HEK293 (cell line): ENCODE measurements around the gene MFSD11.

Experiments
- CTCF ChIA-PET: fragments of 350-600 bp; formaldehyde crosslinking; extraction: SDS; loops from one replicate; lab custom pipeline; 2021; ENCODE audit warnings: antibody characterized with exemption; lab: Yijun Ruan, JAX
- POLR2A ChIA-PET: fragments of 300-600 bp; formaldehyde crosslinking; extraction: SDS; loops from one replicate; lab custom pipeline; 2020; ENCODE audit warnings: antibody characterized with exemption, inconsistent platforms; lab: Yijun Ruan, JAX
- H3K27ac ChIP-seq: fragments of 200-500 bp; sonication (Bioruptor generic); 2 replicates; pipeline ENCODE4 v1.5.1; 2014; ENCODE audit warnings: low read depth, low read length, control low read depth, inconsistent platforms; ENCODE audit errors: extremely low read depth
- H3K36me3 ChIP-seq, 2 experiments: fragments of 200-500 bp in 1 of 2; sonication (Bioruptor generic) in 1 of 2; 1 replicate in 1 of 2; 2 replicates in 1 of 2; pipeline ENCODE4 v1.5.1; 2014 to 2017; ENCODE audit warnings: inconsistent platforms in 2 of 2, low read length in 2 of 2; ENCODE audit not compliant: control insufficient read depth in 2 of 2, insufficient read depth in 1 of 2
- H3K4me1 ChIP-seq: fragments of 200-500 bp; sonication (Bioruptor generic); 2 replicates; pipeline ENCODE4 v1.5.1; 2014; ENCODE audit warnings: mild to moderate bottlenecking, low read length, inconsistent platforms; ENCODE audit not compliant: control insufficient read depth, insufficient read depth
- H3K4me3 ChIP-seq: 2 replicates; pipeline ENCODE4 v1.5.1; 2011; ENCODE audit warnings: low read depth, mild to moderate bottlenecking, control low read depth, low read length, moderate library complexity
- H3K9me3 ChIP-seq: fragments of 200-500 bp; sonication (Bioruptor generic); 2 replicates; pipeline ENCODE4 v1.5.1; 2014; ENCODE audit warnings: low read depth, low read length, inconsistent platforms; ENCODE audit not compliant: control insufficient read depth, insufficient read depth
- ELK4 ChIP-seq: IDR thresholded peaks from 2 replicates; pipeline ENCODE4 v1.6.1; 2011; ENCODE audit warnings: mild to moderate bottlenecking, low read depth, low read length, borderline replicate concordance
- PRDM6 ChIP-seq: fragments of 450-650 bp; formaldehyde crosslinking; IDR thresholded peaks from 2 replicates; pipeline ENCODE4 v1.5.1; 2017; ENCODE audit warnings: missing biosample characterization, missing genetic modification characterization
- REPIN1 ChIP-seq: fragments of 450-650 bp; formaldehyde crosslinking; IDR thresholded peaks from 2 replicates; pipeline ENCODE4 v1.5.1; 2017; ENCODE audit warnings: missing biosample characterization, missing genetic modification characterization, low read depth
- SCRT2 ChIP-seq: fragments of 450-650 bp; formaldehyde crosslinking; IDR thresholded peaks from 2 replicates; pipeline ENCODE4 v1.5.1; 2016; ENCODE audit warnings: missing biosample characterization, missing genetic modification characterization
- TRIM28 ChIP-seq: IDR thresholded peaks from 2 replicates; pipeline ENCODE4 v1.6.1; 2011; ENCODE audit warnings: low read length, control low read depth, borderline replicate concordance
- ZBTB21 ChIP-seq: fragments of 450-650 bp; formaldehyde crosslinking; IDR thresholded peaks from 2 replicates; pipeline ENCODE4 v1.5.1; 2017; ENCODE audit warnings: missing biosample characterization, missing genetic modification characterization
- ZEB2 ChIP-seq: fragments of 450-650 bp; formaldehyde crosslinking; IDR thresholded peaks from 2 replicates; pipeline ENCODE4 v1.5.1; 2016; ENCODE audit warnings: missing biosample characterization, missing genetic modification characterization
- ZFP3 ChIP-seq: fragments of 450-650 bp; formaldehyde crosslinking; IDR thresholded peaks from 2 replicates; pipeline ENCODE4 v1.5.1; 2016; ENCODE audit warnings: low read depth, missing biosample characterization, missing genetic modification characterization
- ZNF138 ChIP-seq: fragments of 450-650 bp; formaldehyde crosslinking; IDR thresholded peaks from 2 replicates; pipeline ENCODE4 v1.5.1; 2016; ENCODE audit warnings: missing biosample characterization, missing genetic modification characterization, borderline replicate concordance
- ZNF394 ChIP-seq: fragments of 450-650 bp; formaldehyde crosslinking; IDR thresholded peaks from 2 replicates; pipeline ENCODE4 v1.5.1; 2016; ENCODE audit warnings: missing biosample characterization, missing genetic modification characterization, mild to moderate bottlenecking, moderate library complexity, borderline replicate concordance
- ZNF530 ChIP-seq: fragments of 450-650 bp; formaldehyde crosslinking; IDR thresholded peaks from 2 replicates; pipeline ENCODE4 v1.5.1; 2016; ENCODE audit warnings: low read depth, missing biosample characterization, missing genetic modification characterization
- ZNF560 ChIP-seq: fragments of 450-650 bp; formaldehyde crosslinking; IDR thresholded peaks from 2 replicates; pipeline ENCODE4 v1.5.1; 2017; ENCODE audit warnings: missing biosample characterization, missing genetic modification characterization, borderline replicate concordance
- ZNF561 ChIP-seq: fragments of 450-650 bp; IDR thresholded peaks from 2 replicates; pipeline ENCODE4 v1.5.1; 2018; ENCODE audit warnings: missing biosample characterization, missing genetic modification characterization, borderline replicate concordance
- ZNF585B ChIP-seq: fragments of 450-650 bp; formaldehyde crosslinking; IDR thresholded peaks from 2 replicates; pipeline ENCODE4 v1.5.1; 2016; ENCODE audit warnings: missing biosample characterization, missing genetic modification characterization
- ZNF600 ChIP-seq: fragments of 450-650 bp; formaldehyde crosslinking; IDR thresholded peaks from 2 replicates; pipeline ENCODE4 v1.5.1; 2016; ENCODE audit warnings: missing biosample characterization, missing genetic modification characterization
- ZNF692 ChIP-seq: fragments of 450-650 bp; formaldehyde crosslinking; IDR thresholded peaks from 2 replicates; pipeline ENCODE4 v1.5.1; 2016; ENCODE audit warnings: missing biosample characterization, missing genetic modification characterization
- ZNF76 ChIP-seq: fragments of 450-650 bp; formaldehyde crosslinking; IDR thresholded peaks from 2 replicates; pipeline ENCODE4; 2016; ENCODE audit warnings: low read depth, missing biosample characterization, missing genetic modification characterization, borderline replicate concordance
- ZNF830 ChIP-seq: fragments of 450-650 bp; IDR thresholded peaks from 2 replicates; pipeline ENCODE4 v1.5.0; 2018; ENCODE audit warnings: missing biosample characterization, missing genetic modification characterization, low read depth, mild to moderate bottlenecking, moderate library complexity
- ZNF843 ChIP-seq: fragments of 450-650 bp; formaldehyde crosslinking; IDR thresholded peaks from 2 replicates; pipeline ENCODE4 v1.5.1; 2016; ENCODE audit warnings: missing biosample characterization, missing genetic modification characterization
- TF ChIP-seq, protein P1 (sequence below): fragments of 450-650 bp; formaldehyde crosslinking; IDR thresholded peaks from 2 replicates; pipeline ENCODE4 v1.5.1; 2016; ENCODE audit warnings: missing biosample characterization, missing genetic modification characterization, borderline replicate concordance
- TF ChIP-seq, protein P2 (sequence below): fragments of 450-650 bp; formaldehyde crosslinking; IDR thresholded peaks from 2 replicates; pipeline ENCODE4 v1.5.1; 2017; ENCODE audit warnings: missing biosample characterization, mild to moderate bottlenecking, missing genetic modification characterization, moderate library complexity

MFSD11 gene

DNA sequence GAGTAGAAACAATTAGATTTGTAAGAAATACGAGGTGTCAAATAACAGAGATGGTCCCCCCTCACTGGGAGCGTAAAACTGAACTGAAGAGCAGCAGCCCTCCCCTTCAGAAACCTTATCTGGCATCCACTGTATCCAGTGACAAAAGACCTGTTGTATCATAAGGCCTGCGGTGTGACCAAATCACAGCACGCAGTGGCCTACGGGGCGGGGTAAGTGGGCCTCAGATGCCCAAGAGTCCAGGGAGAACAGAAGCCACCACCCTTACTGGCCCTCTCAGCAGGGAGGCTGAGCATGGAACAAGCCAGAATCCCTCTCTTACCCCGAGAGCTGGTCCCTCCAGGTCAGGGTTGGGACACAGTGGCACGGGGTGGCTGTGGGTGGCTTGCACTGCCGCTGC, 17.0 kb upstream of the MFSD11 start (continued):
- TF ChIP-seq ZNF830 (tag by site-specific recombination) (no peak), ZNF843 (no peak), PRDM6 (peak; percentile 37; the same call in 1 of the 2 replicates), ZNF600 (tag by site-specific recombination) (0 out of 2 replicates have a peak, but pooled peaks have one; percentile 12), SCRT2 (peak; percentile 81), REPIN1 (tag by site-specific recombination) (no peak)

- Histone ChIP-seq H3K36me3 (peaks cover 71 to 82% of the 10 kb centered on the region in 2 experiments), H3K9me3 (no peaks in the 10 kb centered on the region), H3K4me1 (peaks cover 10% of the 10 kb centered on the region), H3K27ac (0 out of 2 replicates have a peak overlapping the region, but pooled peaks have one; percentile 11), H3K4me3 (no peak overlapping the region)
- POLR2A ChIA-PET, result interaction anchor here (0.5 to 0.7 kb wide), 2 partner anchors 13 to 24 kb away, joined by 3 read pairs; no protein-coding TSS in a partner anchor
- no peak for TF ChIP-seq ZBTB21 (tag by site-specific recombination)
- no peak for TF ChIP-seq PRDM6
- TF ChIP-seq ZNF560, result no peak
- no peak for TF ChIP-seq TRIM28
- TF ChIP-seq ZNF76 (tag by site-specific recombination), result no peak
- no peak for TF ChIP-seq ZNF692
- CTCF ChIA-PET, result interaction anchor here (8.7 kb wide), 1 partner anchor 7 kb away, joined by 68 read pairs; the partner anchor contains the start of gene MXRA7
These were observed 16.5 kb upstream of the MFSD11 start for GRCh38 chr17:76721463-76721862.

DNA sequence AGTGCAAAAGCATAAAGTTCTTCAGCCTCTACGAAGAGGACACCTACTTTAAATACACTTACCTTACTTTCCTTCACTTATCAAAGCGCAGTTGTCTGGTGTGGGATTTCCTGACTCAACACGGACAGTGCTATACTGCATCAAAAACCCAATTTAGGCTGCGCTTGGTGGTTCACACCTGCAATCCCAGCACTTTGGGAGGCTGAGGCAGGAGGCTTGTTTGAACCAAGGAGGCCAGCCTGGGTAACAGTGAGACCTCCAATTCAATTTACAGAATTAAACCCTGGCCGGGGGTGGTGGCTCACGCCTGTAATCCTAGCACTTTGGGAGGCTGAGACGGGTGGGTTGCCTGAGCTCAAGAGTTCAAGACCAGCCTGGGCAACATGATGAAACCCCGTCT, 15.6 kb upstream of the MFSD11 start:
- ChIA-PET CTCF (interaction anchor here (8.7 kb wide), 1 partner anchor 8 kb away, joined by 68 read pairs; the partner anchor contains the start of gene MXRA7), POLR2A (interaction anchor here (0.6 to 0.7 kb wide), 2 partner anchors 13 to 51 kb away, joined by 5 read pairs; no protein-coding TSS in a partner anchor)
- Histone ChIP-seq H3K27ac (no peak overlapping the region), H3K4me1 (peaks cover 2% of the 10 kb centered on the region), H3K36me3 (peaks cover 66 to 74% of the 10 kb centered on the region in 2 experiments), H3K9me3 (no peaks in the 10 kb centered on the region), H3K4me3 (no peak overlapping the region)
- TF ChIP-seq ZNF561 (tag by site-specific recombination), result no peak
- no peak for TF ChIP-seq ZFP3 (tag by site-specific recombination)
- TF ChIP-seq, protein P1, sequence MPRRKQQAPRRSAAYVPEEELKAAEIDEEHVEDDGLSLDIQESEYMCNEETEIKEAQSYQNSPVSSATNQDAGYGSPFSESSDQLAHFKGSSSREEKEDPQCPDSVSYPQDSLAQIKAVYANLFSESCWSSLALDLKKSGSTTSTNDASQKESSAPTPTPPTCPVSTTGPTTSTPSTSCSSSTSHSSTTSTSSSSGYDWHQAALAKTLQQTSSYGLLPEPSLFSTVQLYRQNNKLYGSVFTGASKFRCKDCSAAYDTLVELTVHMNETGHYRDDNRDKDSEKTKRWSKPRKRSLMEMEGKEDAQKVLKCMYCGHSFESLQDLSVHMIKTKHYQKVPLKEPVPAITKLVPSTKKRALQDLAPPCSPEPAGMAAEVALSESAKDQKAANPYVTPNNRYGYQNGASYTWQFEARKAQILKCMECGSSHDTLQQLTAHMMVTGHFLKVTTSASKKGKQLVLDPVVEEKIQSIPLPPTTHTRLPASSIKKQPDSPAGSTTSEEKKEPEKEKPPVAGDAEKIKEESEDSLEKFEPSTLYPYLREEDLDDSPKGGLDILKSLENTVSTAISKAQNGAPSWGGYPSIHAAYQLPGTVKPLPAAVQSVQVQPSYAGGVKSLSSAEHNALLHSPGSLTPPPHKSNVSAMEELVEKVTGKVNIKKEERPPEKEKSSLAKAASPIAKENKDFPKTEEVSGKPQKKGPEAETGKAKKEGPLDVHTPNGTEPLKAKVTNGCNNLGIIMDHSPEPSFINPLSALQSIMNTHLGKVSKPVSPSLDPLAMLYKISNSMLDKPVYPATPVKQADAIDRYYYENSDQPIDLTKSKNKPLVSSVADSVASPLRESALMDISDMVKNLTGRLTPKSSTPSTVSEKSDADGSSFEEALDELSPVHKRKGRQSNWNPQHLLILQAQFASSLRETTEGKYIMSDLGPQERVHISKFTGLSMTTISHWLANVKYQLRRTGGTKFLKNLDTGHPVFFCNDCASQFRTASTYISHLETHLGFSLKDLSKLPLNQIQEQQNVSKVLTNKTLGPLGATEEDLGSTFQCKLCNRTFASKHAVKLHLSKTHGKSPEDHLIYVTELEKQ (tag by site-specific recombination), result no peak
- TF ChIP-seq ZNF585B (tag by site-specific recombination), result no peak
- no peak for TF ChIP-seq ZNF138
- no peak for TF ChIP-seq ZEB2 (tag by site-specific recombination)
- TF ChIP-seq, protein P2, sequence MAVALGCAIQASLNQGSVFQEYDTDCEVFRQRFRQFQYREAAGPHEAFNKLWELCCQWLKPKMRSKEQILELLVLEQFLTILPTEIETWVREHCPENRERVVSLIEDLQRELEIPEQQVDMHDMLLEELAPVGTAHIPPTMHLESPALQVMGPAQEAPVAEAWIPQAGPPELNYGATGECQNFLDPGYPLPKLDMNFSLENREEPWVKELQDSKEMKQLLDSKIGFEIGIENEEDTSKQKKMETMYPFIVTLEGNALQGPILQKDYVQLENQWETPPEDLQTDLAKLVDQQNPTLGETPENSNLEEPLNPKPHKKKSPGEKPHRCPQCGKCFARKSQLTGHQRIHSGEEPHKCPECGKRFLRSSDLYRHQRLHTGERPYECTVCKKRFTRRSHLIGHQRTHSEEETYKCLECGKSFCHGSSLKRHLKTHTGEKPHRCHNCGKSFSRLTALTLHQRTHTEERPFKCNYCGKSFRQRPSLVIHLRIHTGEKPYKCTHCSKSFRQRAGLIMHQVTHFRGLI (tag by site-specific recombination), result no peak
- no peak for TF ChIP-seq ZNF394 (tag by site-specific recombination)
- no peak for TF ChIP-seq ZNF530 (tag by site-specific recombination)
- TF ChIP-seq ELK4, result no peak
